DMS 273 (cell line): ENCODE results near the gene FAM187B.
"Not testable (repeated sequence)": the region's sequence is repeated elsewhere in the genome, so short reads cannot be mapped to it uniquely, and the experiment has no call there.

ENCODE experiments used
- DNase-seq: peaks from one replicate; lab custom pipeline; 2025; ENCODE audit not compliant: unreplicated experiment; lab: John Stamatoyannopoulos, UW

The FAM187B gene

DNA sequence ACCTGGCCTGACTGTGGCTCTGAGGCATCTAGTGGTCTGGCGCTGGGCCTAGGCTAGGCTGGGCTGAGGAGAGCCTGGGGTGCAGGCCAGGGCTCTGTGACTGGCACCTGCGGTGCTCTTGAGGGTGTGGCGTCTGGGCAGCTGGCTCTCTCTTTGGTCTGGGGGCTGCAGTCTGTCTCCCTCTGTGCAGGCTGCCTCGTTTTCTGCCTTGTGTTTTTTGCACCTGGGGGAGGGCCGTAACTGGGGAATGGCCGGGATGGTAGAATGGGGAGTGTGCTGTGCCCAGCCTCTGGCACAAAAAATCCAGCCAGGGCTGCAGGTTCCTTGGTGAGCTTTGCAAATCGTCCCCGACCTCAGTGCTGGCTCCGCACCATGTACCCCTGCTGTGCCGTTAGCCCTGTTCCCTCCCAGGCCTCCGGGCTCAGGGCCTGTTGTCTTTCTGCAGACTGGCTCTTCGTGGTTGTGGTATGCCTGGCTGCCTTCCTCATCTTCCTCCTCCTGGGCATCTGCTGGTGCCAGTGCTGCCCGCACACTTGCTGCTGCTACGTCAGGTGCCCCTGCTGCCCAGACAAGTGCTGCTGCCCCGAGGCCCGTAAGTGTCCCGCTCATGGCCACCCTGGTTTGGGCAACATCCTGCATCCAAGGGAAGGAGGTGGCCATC lies 33.7 kb upstream of the FAM187B start:
- peak; percentile 70 for DNase-seq

DNA sequence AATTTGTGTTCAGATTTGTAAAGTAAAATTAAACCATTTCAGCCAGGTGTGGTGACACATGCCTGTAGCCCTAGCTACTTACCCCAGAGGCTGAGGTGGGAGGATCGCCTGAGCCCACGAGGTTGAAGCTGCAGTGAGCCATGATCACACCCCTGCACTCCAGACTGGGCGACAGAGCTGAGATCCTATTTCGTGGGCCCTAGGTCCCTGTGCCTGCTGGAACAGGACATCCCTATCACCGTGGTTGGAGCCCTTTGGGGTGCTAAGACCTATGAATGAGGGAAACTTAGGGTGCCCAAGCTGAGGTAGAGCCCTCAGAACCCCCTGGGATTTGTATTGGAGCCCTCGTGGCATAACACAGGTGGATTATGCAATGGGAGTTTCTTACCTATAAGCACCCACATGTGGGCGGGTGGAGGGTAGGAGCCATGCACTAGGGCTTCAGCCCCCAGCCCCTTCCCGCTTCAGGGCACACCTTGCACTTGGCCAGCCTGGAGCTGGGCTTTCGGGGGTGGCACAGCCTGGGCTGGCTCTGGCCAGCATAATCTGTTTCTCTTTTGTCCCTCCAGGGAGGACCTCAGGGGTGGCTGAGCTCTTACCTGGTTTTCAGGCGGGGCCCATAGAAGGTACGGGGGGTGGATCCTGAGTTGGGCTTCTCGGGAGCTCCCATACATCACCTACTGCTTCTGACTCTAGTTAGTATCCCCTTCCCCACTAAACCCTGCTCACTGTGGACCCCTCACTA lies 33.0 kb upstream of the FAM187B start:
- no peak for DNase-seq

DNA sequence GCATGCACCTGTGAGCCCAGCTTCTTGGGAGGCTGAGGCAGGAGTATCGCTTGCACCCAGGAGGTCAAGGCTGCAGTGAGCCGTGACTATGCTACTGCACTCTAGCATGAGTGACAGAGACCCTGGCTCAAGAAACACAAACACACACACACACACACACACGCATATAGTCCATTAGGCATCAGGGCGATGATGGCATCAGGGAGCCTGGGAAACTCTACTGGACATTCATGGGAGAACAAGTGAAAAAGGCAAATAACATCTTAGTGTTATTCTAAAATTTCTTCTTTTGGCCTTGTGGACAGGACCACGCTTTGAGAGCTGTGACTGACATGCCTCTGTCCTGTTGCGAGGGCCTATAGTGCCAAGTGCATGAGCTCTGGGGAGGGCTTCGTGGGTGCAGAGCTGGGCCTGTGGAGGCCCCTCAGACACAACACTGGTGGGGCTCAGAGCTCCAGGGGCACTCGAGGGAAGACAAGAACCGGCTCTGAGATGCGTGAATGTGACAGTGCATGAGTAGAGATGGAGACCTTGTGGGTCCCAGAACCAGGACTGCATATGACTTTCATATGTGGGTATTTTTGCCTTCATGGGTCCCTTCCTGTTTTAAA lies 32.3 kb upstream of the FAM187B start:
- no peak for DNase-seq

DNA sequence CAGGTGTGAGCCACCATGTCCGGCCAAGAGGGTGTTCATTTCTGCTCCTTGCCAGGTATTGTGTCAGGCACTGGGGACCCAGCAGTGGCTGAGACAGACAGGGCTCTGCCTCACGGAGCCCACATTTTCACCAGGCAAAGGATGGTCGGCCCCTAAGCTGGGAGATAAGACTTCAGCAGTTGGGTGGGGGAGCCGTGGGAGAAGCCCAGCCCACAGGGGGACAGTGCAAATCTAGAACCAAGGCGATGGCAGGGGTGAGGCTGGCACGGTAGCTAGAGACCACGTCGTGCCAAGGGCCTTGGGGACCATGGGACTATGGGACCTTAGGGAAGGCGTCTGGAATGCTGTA lies 28.5 kb upstream of the FAM187B start:
- DNase-seq = no peak

DNA sequence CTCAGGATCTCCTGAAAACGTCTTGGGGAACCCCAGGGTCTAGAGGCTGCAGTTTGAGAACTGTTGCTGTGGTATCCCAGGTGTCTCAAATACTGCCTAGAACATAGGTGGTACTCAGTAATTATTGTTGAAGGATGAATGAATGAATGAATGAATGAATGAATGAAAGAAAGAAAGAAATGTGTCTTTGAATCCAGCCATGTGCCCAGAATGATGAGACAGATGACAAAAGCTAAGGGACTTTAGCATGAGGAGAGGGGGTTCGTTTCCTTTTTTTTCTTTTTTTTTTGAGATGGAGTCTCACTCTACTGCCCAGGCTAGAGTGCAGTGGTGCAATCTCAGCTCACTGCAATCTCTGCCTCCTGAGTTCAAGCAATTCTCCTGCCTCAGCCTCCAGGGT lies 28.0 kb upstream of the FAM187B start:
- DNase-seq = no peak

DNA sequence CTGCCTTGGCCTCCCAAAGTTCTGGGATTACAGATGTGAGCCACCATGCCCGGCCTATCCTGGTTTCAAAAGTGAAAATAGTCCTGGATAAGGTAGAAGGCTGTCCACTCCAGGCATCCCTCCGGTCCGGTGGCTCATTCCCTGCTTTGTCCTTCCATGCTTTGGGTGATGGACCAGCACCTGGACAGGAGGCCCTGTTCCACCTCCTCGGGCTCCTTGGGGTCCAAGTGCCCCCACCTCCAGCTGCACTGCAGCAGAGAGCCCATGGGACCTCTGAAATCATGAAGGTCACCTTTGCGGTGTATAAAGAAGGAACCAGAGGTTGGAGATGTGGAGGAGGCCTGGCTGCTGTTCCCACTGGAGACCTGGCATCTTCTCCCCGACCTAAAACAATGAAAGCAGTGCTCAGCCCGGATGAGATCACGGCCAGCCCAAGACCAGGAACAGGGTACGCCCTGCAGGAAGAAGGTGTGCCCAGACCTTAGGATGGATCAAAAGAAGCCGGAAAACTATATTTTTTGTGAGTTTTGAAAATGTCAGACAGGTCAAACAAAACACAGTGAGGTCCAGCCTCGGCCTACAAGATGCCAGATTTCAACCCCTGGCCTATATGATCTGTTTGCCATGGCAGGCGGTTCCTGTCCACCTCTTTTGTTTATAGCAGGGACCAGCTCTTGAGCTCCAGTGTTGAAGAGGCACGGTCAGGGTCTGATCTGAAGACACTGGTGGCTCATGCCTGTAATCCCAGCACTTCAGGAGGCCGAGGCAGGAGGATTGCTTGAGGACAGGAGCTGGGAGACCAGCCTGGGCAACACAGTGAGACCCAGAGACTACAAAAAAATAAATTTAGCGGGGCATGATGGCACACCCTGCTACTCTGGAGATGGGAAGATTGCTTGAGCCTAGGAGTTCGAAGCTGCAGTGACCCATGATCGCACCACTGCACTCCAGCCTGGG lies 26.1 kb upstream of the FAM187B start:
- no peak for DNase-seq

DNA sequence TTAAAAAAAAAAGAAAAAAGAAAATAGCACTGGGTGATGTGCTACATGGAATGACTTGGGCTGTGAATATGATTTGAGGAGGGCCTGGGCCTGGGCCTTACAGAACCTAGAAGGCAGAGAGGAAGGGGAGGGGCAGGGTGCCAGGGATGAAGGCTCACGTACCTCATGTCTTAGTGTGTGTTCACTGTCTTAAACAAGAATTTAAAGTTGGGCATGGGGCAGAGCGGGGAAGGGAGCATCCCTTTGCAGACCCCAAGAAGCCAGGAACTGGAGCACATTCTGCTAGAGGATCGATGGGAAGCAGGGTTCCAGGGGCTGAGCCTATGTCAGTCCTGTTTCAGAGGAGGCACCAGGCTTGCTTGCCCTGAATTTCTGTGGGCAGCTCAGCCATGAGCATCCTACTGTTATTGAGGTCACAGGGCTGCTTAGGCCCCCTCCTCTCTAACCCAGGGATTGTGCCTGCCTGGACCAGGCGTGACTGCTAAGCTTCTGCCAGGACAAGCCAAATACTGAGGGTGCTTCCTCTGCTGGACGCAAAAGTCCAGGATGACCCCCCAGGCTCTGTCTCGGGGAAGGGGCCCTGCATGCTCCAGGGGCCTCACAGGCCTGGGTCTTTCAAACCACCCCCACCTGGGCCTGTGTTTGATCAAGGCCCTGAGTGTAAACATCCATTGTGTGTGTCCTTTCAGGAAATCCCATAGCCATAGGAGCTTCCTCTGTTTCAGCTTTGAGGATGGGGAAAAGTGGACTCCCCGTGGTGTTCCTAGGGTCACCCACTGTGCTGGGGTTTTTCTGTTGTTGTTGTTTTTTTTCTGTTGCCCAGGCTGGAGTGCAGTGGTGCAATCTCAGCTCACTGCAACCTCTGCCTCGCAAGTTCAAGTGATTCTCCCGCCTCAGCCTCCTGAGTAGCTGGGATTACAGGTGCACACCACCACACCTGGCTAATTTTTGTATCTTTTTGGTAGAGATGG lies 25.1 kb upstream of the FAM187B start:
- DNase-seq = no peak

DNA sequence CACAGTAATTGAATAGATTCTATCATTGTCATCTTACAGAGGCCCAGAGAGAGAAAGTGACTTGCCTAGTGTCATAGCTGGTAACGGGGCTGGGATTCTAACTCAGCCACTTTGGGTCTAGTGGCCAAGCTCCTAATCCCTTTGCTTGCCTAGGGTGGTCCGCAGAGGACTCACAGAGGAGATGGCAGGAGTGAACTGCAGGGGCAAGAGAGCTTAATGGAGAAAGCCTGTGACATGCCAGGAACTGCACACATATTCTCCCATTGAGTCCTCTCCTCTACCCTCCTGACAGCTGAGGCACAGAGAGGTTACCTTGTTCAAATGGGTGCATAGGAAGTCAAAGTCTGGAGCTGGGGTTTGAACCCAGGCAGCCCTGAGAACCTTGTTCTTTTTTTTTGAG lies 22.9 kb upstream of the FAM187B start:
- DNase-seq = no peak

DNA sequence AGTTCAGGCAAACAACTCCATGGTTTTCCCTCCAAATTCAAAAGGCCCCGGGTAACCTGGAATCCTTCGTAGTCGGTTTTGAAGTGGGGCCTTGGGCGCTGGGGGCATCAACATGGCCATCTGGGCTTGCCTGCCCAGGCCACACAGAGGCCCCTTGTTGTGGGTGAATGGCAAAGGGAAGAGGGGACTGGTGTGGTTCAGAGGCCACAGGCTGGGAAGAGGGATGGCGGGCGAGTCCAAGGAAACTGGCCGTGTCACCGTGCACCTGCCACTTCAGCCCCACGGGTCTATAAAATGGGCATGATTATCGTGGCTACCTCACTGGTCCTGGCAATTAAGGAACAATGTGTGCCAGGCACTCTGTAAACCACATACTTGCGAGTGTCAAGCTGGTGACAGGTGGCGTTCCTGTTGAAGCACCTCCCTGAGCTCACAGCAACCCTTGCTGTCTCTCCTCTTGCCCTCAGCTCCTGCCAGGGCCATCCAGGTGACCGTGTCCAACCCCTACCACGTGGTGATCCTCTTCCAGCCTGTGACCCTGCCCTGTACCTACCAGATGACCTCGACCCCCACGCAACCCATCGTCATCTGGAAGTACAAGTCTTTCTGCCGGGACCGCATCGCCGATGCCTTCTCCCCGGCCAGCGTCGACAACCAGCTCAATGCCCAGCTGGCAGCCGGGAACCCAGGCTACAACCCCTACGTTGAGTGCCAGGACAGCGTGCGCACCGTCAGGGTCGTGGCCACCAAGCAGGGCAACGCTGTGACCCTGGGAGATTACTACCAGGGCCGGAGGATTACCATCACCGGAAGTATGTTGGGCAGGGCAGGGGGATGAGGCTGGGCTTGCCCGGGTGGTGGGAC lies 21.5 kb upstream of the FAM187B start:
- DNase-seq = no peak

DNA sequence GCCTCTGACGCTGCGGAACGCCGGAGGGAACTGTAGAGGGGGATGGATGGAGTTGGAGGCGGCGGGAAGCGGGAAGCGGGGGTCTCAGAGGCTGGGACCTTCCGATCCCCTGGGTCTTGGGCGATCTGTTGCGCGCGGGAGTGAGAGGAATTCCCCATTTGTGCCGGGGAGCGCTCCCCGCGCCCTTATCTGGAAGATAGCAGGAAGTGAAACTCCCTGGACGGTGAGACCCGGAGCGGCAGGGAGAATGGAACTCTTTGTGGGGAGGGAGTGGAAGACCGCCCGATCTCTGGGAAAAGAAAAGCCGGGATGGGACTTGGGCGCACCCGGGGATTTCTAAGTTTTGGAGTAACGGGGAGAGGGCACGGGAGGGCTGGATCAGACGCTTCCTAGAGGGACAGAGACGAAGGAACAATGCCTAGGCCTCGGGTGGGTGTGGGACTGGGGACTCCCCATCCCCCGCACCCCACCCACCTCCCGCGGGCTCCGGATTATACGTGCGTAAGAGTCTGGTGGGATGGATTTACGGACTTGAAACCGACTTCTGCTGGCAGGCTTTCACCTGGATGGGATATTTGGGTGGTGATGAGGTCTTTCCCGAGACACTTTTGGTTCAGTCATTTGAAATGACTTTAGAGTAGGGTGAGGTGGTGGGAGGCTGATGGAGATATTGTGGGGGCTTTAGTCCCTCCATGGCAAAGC lies 20.8 kb upstream of the FAM187B start:
- peak; percentile 28 for DNase-seq

DNA sequence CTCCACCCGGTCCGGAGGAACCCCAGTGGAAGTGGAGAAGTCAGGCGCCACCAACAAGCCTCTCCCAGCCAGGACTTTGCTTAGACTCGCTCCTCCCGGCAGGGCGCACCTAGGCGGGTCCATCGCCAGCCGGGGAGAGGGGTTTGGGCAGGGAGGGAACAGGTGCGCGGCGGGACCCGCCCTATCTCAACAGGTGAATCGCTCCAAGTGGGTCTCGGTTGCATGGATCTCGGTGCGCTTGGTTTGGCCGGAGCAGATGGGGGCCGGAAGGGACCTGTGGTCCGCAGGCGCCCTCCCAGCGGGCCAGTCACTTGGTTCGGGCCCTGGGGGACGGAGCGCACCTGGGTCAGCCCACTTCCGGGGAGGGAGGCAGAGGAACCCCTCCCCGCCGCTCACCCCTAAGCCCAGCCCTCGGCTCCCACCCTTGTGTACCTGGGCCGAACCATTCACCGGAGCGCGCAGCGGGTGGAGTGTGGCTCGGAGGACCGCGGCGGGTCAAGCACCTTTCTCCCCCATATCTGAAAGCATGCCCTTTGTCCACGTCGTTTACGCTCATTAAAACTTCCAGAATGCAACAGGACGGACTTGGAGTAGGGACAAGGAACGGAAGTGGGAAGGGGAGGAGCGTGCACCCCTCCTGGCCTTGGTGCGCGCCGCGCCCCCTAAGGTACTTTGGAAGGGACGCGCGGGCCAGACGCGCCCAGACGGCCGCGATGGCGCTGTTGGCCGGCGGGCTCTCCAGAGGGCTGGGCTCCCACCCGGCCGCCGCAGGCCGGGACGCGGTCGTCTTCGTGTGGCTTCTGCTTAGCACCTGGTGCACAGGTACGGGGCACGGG lies 20.0 kb upstream of the FAM187B start, which contains the start of gene LSR:
TSS of gene LSR (plus strand) at position 693 of the 836 bp plus-strand sequence. CDS start at position 714, 21 bp downstream.
- DNase-seq = peak; percentile 52

DNA sequence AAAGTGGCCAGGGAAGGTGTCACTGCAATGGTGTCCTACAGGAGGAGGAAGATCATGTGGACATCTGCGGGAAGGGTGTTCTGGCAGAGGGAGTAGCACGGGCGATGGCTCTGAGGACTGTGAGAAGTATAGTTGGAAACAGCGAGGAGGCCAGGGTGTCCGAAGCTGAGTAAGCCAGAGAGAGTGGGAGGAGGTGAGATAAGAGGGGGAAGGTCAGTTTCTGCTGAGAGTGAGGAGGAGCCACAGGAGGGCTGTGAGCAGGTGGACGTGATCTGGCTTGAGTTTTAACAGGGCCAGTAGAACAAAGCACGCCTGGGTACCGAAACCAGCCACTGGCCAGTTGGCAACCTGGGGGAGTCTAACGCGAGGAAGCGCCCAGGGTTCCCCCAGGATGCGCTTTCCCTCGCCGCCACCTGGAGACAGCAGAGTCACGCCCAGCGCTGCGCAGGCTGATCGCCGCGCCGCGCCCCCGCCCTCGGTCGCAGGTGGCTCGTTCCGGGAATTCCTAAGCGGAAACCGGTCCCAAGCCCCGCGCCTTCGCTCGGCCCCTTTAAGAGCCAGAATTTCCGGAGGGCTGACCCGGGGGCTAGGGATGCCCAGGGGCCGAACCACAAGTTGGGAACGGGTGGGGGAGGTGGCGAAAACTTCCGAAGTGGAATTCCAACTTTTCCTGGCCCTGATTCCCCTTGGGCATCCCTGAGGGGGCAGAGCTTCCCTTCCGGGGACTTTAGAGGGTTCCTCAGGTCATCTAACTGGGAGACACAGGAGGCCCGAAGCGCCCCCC lies 19.2 kb upstream of the FAM187B start:
- peak; percentile 72 for DNase-seq

DNA sequence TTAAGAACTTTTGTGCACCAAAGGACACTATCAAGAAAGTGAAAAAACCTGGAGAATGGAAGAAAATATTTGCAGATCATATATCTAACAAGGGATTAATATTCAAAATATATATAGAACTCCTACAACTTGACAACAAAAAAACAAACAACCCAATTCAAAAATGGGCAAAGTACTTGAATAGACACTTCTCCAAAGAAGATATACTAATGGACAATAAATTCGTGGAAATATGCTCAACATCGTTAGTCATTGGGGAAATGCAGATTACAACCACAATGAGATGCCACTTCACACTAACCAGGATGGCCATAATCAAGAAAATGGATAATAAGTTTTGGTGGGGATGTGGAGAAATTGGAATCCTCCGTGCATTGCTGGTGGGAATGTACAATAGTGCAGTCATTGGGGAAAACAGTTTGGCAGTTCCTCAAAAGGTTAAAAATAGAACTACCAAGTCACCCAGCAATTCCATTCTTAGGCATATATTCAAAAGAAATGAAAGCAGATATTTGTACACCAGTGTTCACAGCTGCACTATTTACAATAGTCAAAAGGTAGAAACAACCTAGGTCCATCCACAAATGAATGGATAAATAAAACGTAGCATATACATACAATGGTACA lies 18.0 kb upstream of the FAM187B start:
- no peak for DNase-seq

DNA sequence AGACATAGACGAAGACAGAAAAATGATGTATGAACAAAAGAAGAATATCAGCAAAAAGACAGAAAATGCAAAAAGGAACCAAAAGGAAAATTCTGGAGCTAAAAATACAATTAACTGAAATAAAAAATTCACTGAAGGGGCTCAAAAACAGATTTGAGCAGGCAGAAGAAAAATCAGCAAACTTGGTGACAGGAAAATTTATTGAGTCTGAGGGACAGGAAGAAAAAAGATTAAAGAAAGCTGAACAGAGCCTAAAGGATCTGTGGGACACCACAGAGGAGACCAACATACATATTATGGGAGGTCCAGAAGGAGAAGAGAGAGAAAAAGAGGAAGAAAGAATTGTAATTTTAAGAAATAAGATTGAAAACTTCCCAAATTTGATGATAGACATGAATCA lies 12.9 kb upstream of the FAM187B start:
- no peak for DNase-seq

DNA sequence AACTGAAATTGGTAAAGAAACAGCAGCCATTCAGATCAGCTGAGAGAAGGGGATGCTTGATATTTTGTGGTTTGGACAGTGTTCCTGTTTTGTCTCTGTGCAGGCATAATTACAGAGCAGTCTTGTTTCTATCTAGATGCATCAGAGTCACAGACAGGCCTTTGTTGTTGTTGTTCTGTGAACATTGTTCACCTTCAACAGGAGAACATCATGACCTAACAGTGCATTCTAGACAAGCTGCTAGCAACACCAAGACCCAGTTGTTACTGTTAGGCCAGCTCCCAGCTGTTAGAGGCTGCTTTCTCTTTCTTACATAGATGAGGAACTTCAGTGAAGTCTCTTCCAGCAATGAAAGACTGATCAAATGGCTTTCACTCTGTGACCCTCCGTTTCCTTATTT lies 11.8 kb upstream of the FAM187B start:
- DNase-seq = no peak

DNA sequence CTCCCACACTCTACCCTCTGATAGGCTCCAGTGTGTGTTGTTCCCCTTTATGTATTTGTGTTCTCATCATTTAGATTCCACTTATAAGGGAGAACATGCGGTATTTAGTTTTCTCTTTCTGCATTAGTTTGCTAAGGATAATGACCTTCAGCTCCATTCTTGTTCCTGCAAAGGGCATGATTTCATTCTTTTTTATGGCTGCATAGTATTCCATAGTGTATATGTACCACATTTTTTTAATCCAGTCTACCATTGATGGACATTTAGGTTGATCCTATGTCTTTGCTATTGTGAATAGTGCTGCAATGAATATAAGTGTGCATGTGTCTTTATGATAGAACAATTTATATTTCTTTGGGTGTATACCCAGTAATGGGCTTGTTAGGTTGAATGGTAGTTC lies 11.1 kb upstream of the FAM187B start:
- DNase-seq = not testable (repeated sequence)
